ENCODE results near the gene MIEF2. TPM values are rescaled to one million over a fixed set of nuclear protein-coding genes. Genes with fewer than 3 reads are reported as not detected.
"Not testable (repeated sequence)": the region's sequence is repeated elsewhere in the genome, so short reads cannot be mapped to it uniquely, and the experiment has no call there.

The MIEF2 gene
- total RNA-seq, 4 donors from 2014 or later: 19.3 to 45.2 (median 34.3) TPM

DNA sequence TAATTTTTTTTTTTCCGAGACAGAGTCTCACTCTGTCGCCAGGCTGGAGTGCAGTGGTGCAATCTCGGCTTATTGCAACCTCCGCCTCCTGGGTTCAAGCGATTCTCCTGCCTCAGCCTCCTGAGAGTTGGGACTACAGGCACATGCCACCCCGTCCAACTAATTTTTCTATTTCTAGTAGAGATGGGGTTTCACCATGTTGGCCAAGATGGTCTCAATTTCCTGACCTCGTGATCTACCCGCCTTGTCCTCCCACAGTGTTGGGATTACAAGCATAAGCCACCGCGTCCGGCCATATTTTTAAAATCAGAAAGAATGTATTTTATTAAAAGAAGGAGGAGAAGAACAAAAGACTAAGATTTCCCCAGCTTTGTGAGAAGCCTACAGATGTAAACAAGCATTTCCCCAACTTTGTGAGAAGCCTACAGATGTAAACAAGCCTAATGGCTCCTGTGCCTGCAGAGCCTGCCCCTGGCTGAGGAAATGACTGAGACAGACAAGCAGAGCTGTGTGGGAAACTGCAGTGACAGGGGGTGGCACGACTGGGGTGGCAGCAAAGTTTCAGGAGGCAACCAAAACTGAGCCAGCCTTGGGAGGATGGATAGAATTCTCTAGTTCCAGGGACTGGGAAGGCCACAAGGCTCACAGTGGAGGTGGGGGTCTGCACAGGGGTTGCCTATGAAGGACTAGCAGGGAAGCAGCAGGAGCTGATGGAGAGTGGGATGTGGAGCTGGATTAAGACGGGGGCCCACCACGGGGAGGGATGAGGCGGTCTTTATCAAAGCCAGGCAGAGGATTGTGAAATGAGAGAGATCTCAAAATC is 31.5 kb downstream of the MIEF2 start:
- intact Hi-C loops (cut with DNase I; ENCODE audit: low total_unique reads) (no loop called here), in situ Hi-C loops (cut with MboI; ENCODE audit: low sequenced_read_pairs in 4 of 4) (no loop called here)
- Histone ChIP-seq H3K27me3 (no peaks in the 10 kb centered on the region), H3K4me1 (peaks cover 5 to 10% of the 10 kb centered on the region in 2 donors), H3K9me3 (no peaks in the 10 kb centered on the region), H3K27ac (peak overlapping the region; percentile 57 to 75 (median 66)), H3K4me3 (no peak overlapping the region), H3K36me3 (peaks cover 0 to 66% of the 10 kb centered on the region in 2 donors)
- peak in 1 of 2 donors; percentile 35 for DNase-seq
- peak; percentile 78 for ATAC-seq
- TF ChIP-seq CTCF (IDR thresholded peaks at IDR 0.05 in 4 of 5, conservative IDR thresholded peaks at IDR 0.05 in 1 of 5): no peak
- TF ChIP-seq POLR2A (IDR thresholded peaks at IDR 0.05): no peak

- H3K27ac ChIP-seq; ATAC-seq; in situ Hi-C loops (cut with MboI; ENCODE audit: low sequenced_read_pairs in 4 of 4); DNase-seq; H3K9me3 ChIP-seq; H3K4me3 ChIP-seq; intact Hi-C loops (cut with DNase I; ENCODE audit: low total_unique reads); H3K27me3 ChIP-seq; H3K4me1 ChIP-seq: not testable (repeated sequence)
- H3K36me3 ChIP-seq: peaks cover 2 to 58% of the 10 kb centered on the region in 2 donors
These were observed 37.6 kb downstream of the MIEF2 start for GRCh38 chr17:18298061-18298460.

DNA sequence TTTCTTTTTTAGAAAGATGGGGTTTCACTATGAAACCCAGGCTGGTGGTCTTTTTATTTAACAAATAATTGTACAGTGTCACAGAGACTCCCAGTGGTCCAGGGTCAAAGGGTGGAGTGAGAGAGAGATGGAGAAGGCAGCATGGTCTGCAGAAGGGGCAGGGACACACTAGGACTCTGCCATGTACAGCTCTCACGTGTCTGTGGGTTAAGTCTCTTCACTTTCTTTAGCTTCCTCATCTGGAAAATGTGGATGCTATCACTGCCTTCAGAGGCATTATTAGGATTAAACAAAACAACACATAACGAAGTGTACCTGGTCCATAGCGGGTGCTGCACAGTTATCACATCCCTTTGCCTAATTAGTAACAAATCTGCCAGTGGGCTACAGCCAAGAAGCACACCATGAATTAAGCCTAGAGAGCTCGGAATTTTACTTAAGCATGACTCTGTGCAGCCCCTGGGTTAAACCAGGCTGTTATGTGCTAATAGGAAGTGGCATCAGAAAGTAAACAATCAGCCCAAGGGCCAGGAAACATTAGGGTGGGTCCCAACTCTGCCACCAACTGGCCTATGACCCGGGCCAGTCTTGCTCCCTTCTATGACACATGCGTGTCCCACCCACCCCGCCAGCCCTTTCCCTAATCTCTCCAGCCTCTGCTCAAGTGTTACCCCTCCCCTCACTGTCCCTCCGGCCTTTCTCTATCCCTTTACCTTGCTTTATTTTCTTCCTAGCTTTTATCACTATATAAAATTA is 40.4 kb downstream of the MIEF2 start:
- peaks cover 2 to 76% of the 10 kb centered on the region in 2 donors for H3K36me3 ChIP-seq
- H3K4me1 ChIP-seq: no peaks in the 10 kb centered on the region
- in situ Hi-C loops (cut with MboI; ENCODE audit: low sequenced_read_pairs in 4 of 4) (no loop called here), intact Hi-C loops (cut with DNase I; ENCODE audit: low total_unique reads) (no loop called here)
- ATAC-seq (no peak), DNase-seq (no peak)
- H3K9me3 ChIP-seq: no peaks in the 10 kb centered on the region
- H3K27ac ChIP-seq: no peak overlapping the region
- TF ChIP-seq POLR2A (IDR thresholded peaks at IDR 0.05): no peak
- no peak for TF ChIP-seq CTCF (IDR thresholded peaks at IDR 0.05 in 4 of 5, conservative IDR thresholded peaks at IDR 0.05 in 1 of 5)
- H3K4me3 ChIP-seq: no peak overlapping the region
- no peaks in the 10 kb centered on the region for H3K27me3 ChIP-seq

GRCh38 chr17:18303206-18303605 is 42.7 kb downstream of the MIEF2 start:
- H3K4me1 ChIP-seq; H3K9me3 ChIP-seq; in situ Hi-C loops (cut with MboI; ENCODE audit: low sequenced_read_pairs in 4 of 4); intact Hi-C loops (cut with DNase I; ENCODE audit: low total_unique reads); H3K27me3 ChIP-seq; DNase-seq; H3K4me3 ChIP-seq; ATAC-seq; H3K27ac ChIP-seq: not testable (repeated sequence)
- H3K36me3 ChIP-seq: peaks cover 2 to 91% of the 10 kb centered on the region in 2 donors

DNA sequence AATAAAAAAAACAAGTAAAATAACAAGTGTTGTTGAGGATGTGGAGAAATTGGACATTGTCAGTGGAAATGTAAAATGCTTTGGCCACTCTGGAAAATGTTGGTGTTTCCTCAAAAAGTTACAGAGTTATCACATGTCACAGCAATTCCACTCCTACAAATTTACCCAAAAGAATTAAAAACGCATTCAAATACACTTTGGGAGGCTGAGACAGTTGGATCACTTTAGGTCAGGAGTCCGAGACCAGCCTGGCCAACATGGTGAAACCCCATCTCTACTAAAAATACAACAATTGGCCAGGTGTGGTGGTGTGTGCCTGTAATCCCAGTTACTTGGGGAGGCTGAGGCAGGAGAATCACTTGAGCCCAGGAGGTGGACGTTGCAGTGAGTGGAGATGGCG is 48.7 kb downstream of the MIEF2 start:
- no peak overlapping the region for H3K27ac ChIP-seq
- H3K9me3 ChIP-seq: no peaks in the 10 kb centered on the region
- TF ChIP-seq POLR2A (IDR thresholded peaks at IDR 0.05) (no peak), CTCF (IDR thresholded peaks at IDR 0.05 in 4 of 5, conservative IDR thresholded peaks at IDR 0.05 in 1 of 5) (no peak)
- intact Hi-C loops (cut with DNase I; ENCODE audit: low total_unique reads) (no loop called here), in situ Hi-C loops (cut with MboI; ENCODE audit: low sequenced_read_pairs in 4 of 4) (no loop called here)
- peaks cover 0 to 48% of the 10 kb centered on the region in 2 donors for H3K36me3 ChIP-seq
- no peak for DNase-seq
- no peaks in the 10 kb centered on the region for H3K27me3 ChIP-seq
- H3K4me3 ChIP-seq: no peak overlapping the region
- ATAC-seq: no peak
- peaks cover 14 to 16% of the 10 kb centered on the region in 2 donors for H3K4me1 ChIP-seq

Data from gastrocnemius medialis (tissue), 4 donors.